PC-9 (cell line): Measurements from ENCODE around the gene RPL38. TPM values are rescaled to one million over a fixed set of nuclear protein-coding genes. Genes with fewer than 3 reads are reported as not detected.

Experiments
- BruUV-seq: library from RNA; stranded (reverse); fragments of 400-500 nt; replicated peaks from 2 replicates; lab custom pipeline; 2021; lab: Mats Ljungman, UMichigan
- CTCF ChIA-PET: fragments of 300-600 bp; sonication (Branson Sonifier 250); formaldehyde crosslinking; loops from one replicate; lab custom pipeline; 2022; ENCODE audit warnings: antibody characterized with exemption; lab: Charles Lee
- POLR2A ChIA-PET: fragments of 300-600 bp; sonication (Branson Sonifier 250); formaldehyde crosslinking; loops from one replicate; lab custom pipeline; 2022; ENCODE audit warnings: antibody characterized with exemption; ENCODE audit not compliant: unreplicated experiment; lab: Charles Lee
- DNase-seq, 2 experiments: peaks; one replicate each; pipeline versions ENCODE4 v3.0.0 to v3.0.0-alpha.2; 2015 to 2022; ENCODE audit warnings: mixed read lengths in 1 of 2
- H2AFZ ChIP-seq: fragments of 200-600 bp; sonication (generic); 2 replicates; pipeline ENCODE4 v1.8.1; 2017; ENCODE audit warnings: antibody characterized with exemption
- H3F3A ChIP-seq: fragments of 200-600 bp; sonication (generic); 2 replicates; pipeline ENCODE4 v1.8.1; 2017; ENCODE audit warnings: antibody characterized with exemption, mild to moderate bottlenecking, low read depth; ENCODE audit not compliant: insufficient read depth
- H3K27ac ChIP-seq: fragments of 200-600 bp; sonication (generic); 2 replicates; pipeline ENCODE4 v1.6.1; 2016; ENCODE audit warnings: mixed run types
- H3K27me3 ChIP-seq: fragments of 200-600 bp; sonication (generic); 2 replicates; pipeline ENCODE4 v1.6.1; 2016; ENCODE audit warnings: low read depth, mixed run types; ENCODE audit not compliant: insufficient read depth
- H3K36me3 ChIP-seq: fragments of 200-600 bp; sonication (generic); 2 replicates; pipeline ENCODE4 v1.6.1; 2016; ENCODE audit warnings: low read depth, mixed run types
- H3K4me1 ChIP-seq: fragments of 200-600 bp; sonication (generic); replicated peaks from 2 replicates; pipeline ENCODE4 v1.6.1; 2016; ENCODE audit warnings: mixed run types; ENCODE audit not compliant: insufficient read depth
- H3K4me2 ChIP-seq: fragments of 200-600 bp; sonication (generic); 2 replicates; pipeline ENCODE4 v1.6.1; 2017; ENCODE audit warnings: mixed run types
- H3K4me3 ChIP-seq: fragments of 200-600 bp; sonication (generic); 2 replicates; pipeline ENCODE4 v1.6.1; 2016; ENCODE audit warnings: mixed run types
- H3K79me2 ChIP-seq: fragments of 200-600 bp; sonication (generic); 2 replicates; pipeline ENCODE4 v1.6.1; 2017; ENCODE audit warnings: low read depth, mixed run types
- H3K9me2 ChIP-seq: fragments of 200-600 bp; sonication (generic); 2 replicates; pipeline ENCODE4 v1.8.1; 2017; ENCODE audit warnings: mild to moderate bottlenecking; ENCODE audit not compliant: insufficient read depth
- H3K9me3 ChIP-seq: fragments of 200-600 bp; sonication (generic); 2 replicates; pipeline ENCODE4 v1.8.1; 2016; ENCODE audit warnings: low read depth; ENCODE audit not compliant: insufficient read depth
- H4K20me1 ChIP-seq: fragments of 200-600 bp; sonication (generic); 2 replicates; pipeline ENCODE4 v1.8.1; 2017; ENCODE audit not compliant: insufficient read depth
- CTCF ChIP-seq: fragments of 200-600 bp; sonication (generic); conservative IDR thresholded peaks from 2 replicates; pipeline ENCODE4 v1.6.1; 2017; ENCODE audit warnings: mixed run types, antibody characterized with exemption, mild to moderate bottlenecking, moderate library complexity
- EZH2 ChIP-seq: fragments of 200-600 bp; sonication (generic); IDR thresholded peaks from 2 replicates; pipeline ENCODE4 v1.8.0; 2017; ENCODE audit warnings: antibody characterized with exemption, low read depth
- intact Hi-C: fragments of 100-400 bp; cut with micrococcal nuclease; formaldehyde crosslinking; loops from one replicate; pipeline ENCODE4 v1.10.0; 2022; ENCODE audit not compliant: unreplicated experiment
- total RNA-seq: library from RNA; stranded (reverse); gene quantifications from 2 replicates; pipeline ENCODE4 v1.2.3, GENCODE V29; 2021

The RPL38 gene
- total RNA-seq, 1 experiment from 2014 or later, result 961 TPM

DNA sequence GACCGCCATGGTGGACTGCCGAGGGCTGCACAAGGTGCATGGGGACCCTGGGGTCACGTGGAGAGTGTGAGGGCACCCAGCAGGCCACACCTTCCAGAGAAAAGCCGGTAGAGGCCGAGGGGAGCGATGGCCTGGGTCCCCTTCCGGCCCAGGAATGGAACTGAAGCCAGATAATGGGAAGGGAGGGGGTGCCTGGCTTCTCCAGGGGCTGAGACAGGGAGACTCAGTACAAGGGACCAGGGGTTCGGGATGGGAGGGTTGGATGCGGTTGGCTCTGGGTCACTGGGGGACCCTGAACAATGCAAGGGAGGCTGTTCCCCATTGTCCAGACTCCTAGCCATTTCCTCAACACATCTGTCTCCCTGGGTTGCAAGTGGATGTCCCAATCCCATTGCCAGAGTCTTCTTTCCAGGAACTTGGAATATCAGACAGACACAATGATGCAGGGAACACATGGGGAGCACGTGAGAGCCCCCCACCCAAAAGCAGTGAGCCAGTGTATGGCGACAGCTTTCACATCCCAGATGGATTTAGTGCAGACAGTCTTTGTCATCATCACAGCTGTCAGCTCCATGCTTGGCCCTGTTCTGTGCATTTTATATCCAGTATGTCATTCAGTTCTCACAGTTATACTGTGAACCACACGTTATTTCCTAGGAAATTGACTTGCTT, 47.0 kb downstream of the RPL38 start:
- no peak overlapping the region for H3K4me2 ChIP-seq
- no peaks in the 10 kb centered on the region for H3K79me2 ChIP-seq
- H3K4me1 ChIP-seq, result no peaks in the 10 kb centered on the region
- peaks cover 89% of the 10 kb centered on the region for H3K27me3 ChIP-seq
- DNase-seq, result no peak
- intact Hi-C loops, result no loop called here
- H2AFZ ChIP-seq, result no peak overlapping the region
- no peaks in the 10 kb centered on the region; the same call in 1 of the 2 replicates for H4K20me1 ChIP-seq
- no peaks in the 10 kb centered on the region for H3K36me3 ChIP-seq
- POLR2A ChIA-PET, result no interaction called here
- H3K4me3 ChIP-seq, result no peak overlapping the region
- H3F3A ChIP-seq, result no peaks in the 10 kb centered on the region
- H3K9me3 ChIP-seq, result no peaks in the 10 kb centered on the region
- no peak overlapping the region for H3K27ac ChIP-seq
- no TSS peak for BruUV-seq
- CTCF ChIA-PET, result no interaction called here
- no peaks in the 10 kb centered on the region for H3K9me2 ChIP-seq
- TF ChIP-seq CTCF (no peak), EZH2 (no peak)

- H3K4me3 ChIP-seq, result no peak overlapping the region
- no peaks in the 10 kb centered on the region for H3K4me1 ChIP-seq
- DNase-seq, result no peak
- H2AFZ ChIP-seq, result no peak overlapping the region
- ChIA-PET CTCF (no interaction called here), POLR2A (no interaction called here)
- intact Hi-C loops, result no loop called here
- no peaks in the 10 kb centered on the region for H3K79me2 ChIP-seq
- H3K9me3 ChIP-seq, result no peaks in the 10 kb centered on the region
- no peaks in the 10 kb centered on the region for H3K36me3 ChIP-seq
- no peaks in the 10 kb centered on the region for H3K9me2 ChIP-seq
- H3F3A ChIP-seq, result no peaks in the 10 kb centered on the region
- H3K4me2 ChIP-seq, result no peak overlapping the region
- no peak overlapping the region for H3K27ac ChIP-seq
- H3K27me3 ChIP-seq, result peaks cover 88% of the 10 kb centered on the region
- H4K20me1 ChIP-seq, result no peaks in the 10 kb centered on the region; the same call in 1 of the 2 replicates
- BruUV-seq, result no TSS peak
- no peak for TF ChIP-seq EZH2
- no peak for TF ChIP-seq CTCF
These were observed 47.6 kb downstream of the RPL38 start for GRCh38 chr17:74251051-74251450.

DNA sequence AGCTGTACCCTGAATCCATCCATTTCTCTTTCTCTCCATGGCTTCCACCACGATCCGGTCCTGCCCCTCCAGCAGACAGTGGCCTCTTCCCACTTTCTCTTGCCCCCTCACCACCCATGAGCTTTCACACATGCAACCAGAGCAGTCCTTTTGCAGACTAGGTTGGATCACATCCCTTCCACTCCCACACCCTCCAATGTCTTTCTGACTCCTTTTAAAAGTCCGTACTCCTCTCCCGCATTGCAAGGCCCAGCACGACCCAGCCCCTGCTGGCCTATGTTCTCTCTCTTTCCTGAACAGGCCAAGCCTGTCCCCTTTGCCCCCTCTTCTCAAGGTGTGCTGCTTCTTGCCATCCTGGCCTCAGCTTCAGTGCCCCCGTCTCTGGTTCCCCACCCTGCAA, 48.1 kb downstream of the RPL38 start:
- H3K9me3 ChIP-seq, result no peaks in the 10 kb centered on the region
- no peak for DNase-seq
- H3K4me1 ChIP-seq, result no peaks in the 10 kb centered on the region
- no peak for TF ChIP-seq CTCF
- no peak for TF ChIP-seq EZH2
- BruUV-seq, result no TSS peak
- H2AFZ ChIP-seq, result no peak overlapping the region
- H3K9me2 ChIP-seq, result no peaks in the 10 kb centered on the region
- ChIA-PET CTCF (no interaction called here), POLR2A (no interaction called here)
- no peak overlapping the region for H3K27ac ChIP-seq
- H3K27me3 ChIP-seq, result peaks cover 88% of the 10 kb centered on the region
- H3K79me2 ChIP-seq, result no peaks in the 10 kb centered on the region
- H3K4me2 ChIP-seq, result no peak overlapping the region
- no peak overlapping the region for H3K4me3 ChIP-seq
- H3F3A ChIP-seq, result no peaks in the 10 kb centered on the region
- no peaks in the 10 kb centered on the region; the same call in 1 of the 2 replicates for H4K20me1 ChIP-seq
- intact Hi-C loops, result no loop called here
- no peaks in the 10 kb centered on the region for H3K36me3 ChIP-seq
